Heart left ventricle (tissue), 16 donors: ENCODE data around the gene NPIPA2. TPM values are rescaled to one million over a fixed set of nuclear protein-coding genes. Genes with fewer than 3 reads are reported as not detected.
"Not testable (repeated sequence)": the region's sequence is repeated elsewhere in the genome, so short reads cannot be mapped to it uniquely, and the experiment has no call there.

ENCODE experiments used
- ATAC-seq, 4 donors: fragments of 200-7000 bp; cut with Tn5 transposase; one replicate each; pipeline ENCODE4 v1.9.1; 2020 to 2022; ENCODE audit warnings: moderate library complexity in 4 of 4, mild to moderate bottlenecking in 3 of 4, moderate number of reproducible peaks in 1 of 4
- DNase-seq, 5 donors: peaks; one replicate each; pipeline ENCODE4 v3.0.0-alpha.2; 2020
- H3K27ac ChIP-seq, 12 donors: fragments of 200-600 bp; sonication (generic) in 4 of 12; one replicate each; pipeline versions ENCODE4 v1.5.0 to v1.8.0; 2016 to 2022; ENCODE audit warnings: mild to moderate bottlenecking in 2 of 12
- H3K27me3 ChIP-seq, 9 donors: fragments of 200-600 bp; sonication (generic) in 2 of 9; one replicate each; pipeline versions ENCODE4 v1.5.1 to v1.8.0; 2016 to 2022; ENCODE audit warnings: mild to moderate bottlenecking in 3 of 9
- H3K36me3 ChIP-seq, 9 donors: fragments of 200-600 bp; sonication (generic) in 2 of 9; one replicate each; pipeline versions ENCODE4 v1.5.0 to v1.8.0; 2018 to 2022; ENCODE audit warnings: mild to moderate bottlenecking in 2 of 9
- H3K4me1 ChIP-seq, 12 donors: fragments of 200-600 bp; sonication (generic) in 4 of 12; one replicate each; pipeline versions ENCODE4 v1.5.0 to v1.8.0; 2016 to 2022; ENCODE audit warnings: mild to moderate bottlenecking in 3 of 12
- H3K4me3 ChIP-seq, 12 donors: fragments of 200-600 bp; sonication (generic) in 4 of 12; one replicate each; pipeline versions ENCODE4 v1.5.0 to v1.8.0; 2017 to 2022; ENCODE audit warnings: mild to moderate bottlenecking in 9 of 12, moderate library complexity in 4 of 12
- H3K9me3 ChIP-seq, 12 donors: fragments of 200-600 bp; sonication (generic) in 4 of 12; one replicate each; pipeline versions ENCODE4 v1.5.0 to v1.8.0; 2016 to 2022; ENCODE audit warnings: mild to moderate bottlenecking in 1 of 12
- WGBS, 4 donors: extraction: QIAGEN DNeasy Blood & Tissue Kit in 2 of 4; methylation state at CpG; one replicate each; pipeline versions ENCODE4 v1.1.5 to v1.1.7; 2013 to 2018; 5-methylcytosine and 5-hydroxymethylcytosine counted together
- intact Hi-C, 10 donors: fragments of 100-400 bp; cut with DNase I; formaldehyde crosslinking; loops; one replicate each; pipeline versions ENCODE4 v1.11.1 to v1.14.2; 2022
- long read RNA-seq, 3 donors: library from polyadenylated mRNA; unstranded; transcript quantifications; one replicate each; pipeline ENCODE4 v2.0.0, GENCODE V29; 2020 to 2021
- polyA plus RNA-seq, 2 donors: library from polyadenylated mRNA; stranded (reverse); fragments of 200-250 nt; gene quantifications; one replicate each; pipeline ENCODE4 v1.2.3, GENCODE V29; 2013
- total RNA-seq, 9 donors: library from RNA; depleted of rRNA in 2 of 9; stranded (reverse); fragments of >200 nt in 2 of 9; fragmentation: NEBNext Ultra II Directional in 3 of 9; extraction: Animal tissue kit (Norgen Biotek cat#: 25700) in 3 of 9; gene quantifications; one replicate each; pipeline versions ENCODE4 v1.1.0 to v1.2.4, GENCODE V29; 2016 to 2023
- donor health status: ischemic (EF 13 %, LVEDD 7.1; RV severe dilation, severe dysfunction).
- donor health status: healthy with polysubstance abuse.
- donor health status: DM: no; HTN: yes; CAD: no.
- donor health status: DM: no; HTN: no; CAD: no.
- donor health status: ischemic (EF 25% LVEDD 6.9; RV normal size, moderate dysfunction).
- donor health status: ischemic (EF 25% LVEDD 5.7; RV mildly dilated, moderate dysfunction).
- donor health status: healthy.
- donor health status: DM: yes; HTN: yes; CAD: no.
- donor health status: ischemic (EF 35%, LVEDD 5.7; RV mildly dilated, moderate dysfunction).
- donor health status: nonischemic (EF 11% LVEDD 7.7; RV severe dilation, severe dysfunction).
- donor health status: DM: yes; HTN: yes; CAD: no.
- donor health status: PGD.
- donor health status: ischemic (EF 29% LVEDD 5.4; RV normal size, mild dysfunction).
- donor health status: nonischemic (EF 23%, LVEDD 6.1; RV moderate dilation, normal function).

The NPIPA2 gene
- total RNA-seq = 1 to 10 TPM in 5 of 9 donors, under 1 TPM in 1, not detected in 3; 0.47 to 3.3 (median 1.9) TPM
- polyA plus RNA-seq = 1 to 10 TPM in 1 of 2 donors, under 1 TPM in 1; 0.83 to 1.2 TPM
- long read RNA-seq, donor 1 = 0 reads
- long read RNA-seq, donor 2 = 0 reads
- long read RNA-seq, donor 3 = 0 reads

DNA sequence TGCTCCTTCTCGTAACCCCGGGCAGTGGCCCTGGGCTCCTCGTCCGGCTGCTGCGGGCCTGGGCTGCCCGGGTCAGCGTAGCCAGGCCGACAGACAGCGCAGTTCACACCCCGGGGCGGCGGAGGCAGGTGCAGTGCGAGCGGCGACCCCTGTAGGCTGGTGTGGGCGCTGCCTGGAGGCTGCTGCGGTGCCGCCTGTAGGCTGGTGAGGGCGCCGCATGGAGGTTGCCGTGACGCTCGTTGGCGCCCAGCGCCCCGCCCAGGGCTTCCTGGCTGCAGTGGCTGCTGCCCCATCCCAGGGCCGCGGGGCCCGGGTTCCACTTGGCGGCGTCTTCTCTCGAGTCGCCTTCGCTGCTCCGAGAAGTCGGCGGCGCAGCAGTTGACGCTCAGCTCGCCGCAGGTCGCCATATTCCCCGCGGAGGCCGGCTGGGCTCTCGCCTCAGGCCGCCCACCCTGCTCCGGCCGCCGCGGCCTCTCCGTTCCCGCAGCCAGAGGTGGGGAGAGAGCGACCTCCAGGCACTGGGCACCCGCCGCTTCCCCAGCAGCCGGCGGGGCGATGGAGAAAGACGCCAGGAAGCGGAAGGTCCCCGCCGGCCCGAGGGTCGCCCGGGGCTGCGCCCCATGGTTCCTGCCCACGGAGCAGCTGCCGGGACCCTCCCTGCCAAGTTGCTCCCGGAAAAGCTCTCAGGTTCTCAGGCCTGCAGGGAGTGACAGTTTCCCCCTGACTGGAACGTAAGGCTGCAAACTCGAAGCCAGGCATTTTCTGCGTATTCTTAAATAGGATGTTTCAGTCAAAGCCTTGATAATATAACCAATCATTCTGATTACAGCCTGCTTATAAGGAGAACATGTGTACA is at the start of gene NPIPA2:
Gene NPIPA2 (plus strand): TSS at position 261 of the 856 bp plus-strand sequence. CDS start 5,533 bp downstream, outside the sequence.
- H3K27ac ChIP-seq, H3K4me1 ChIP-seq, H3K36me3 ChIP-seq, H3K4me3 ChIP-seq, DNase-seq, H3K9me3 ChIP-seq, H3K27me3 ChIP-seq, intact Hi-C loops: not testable (repeated sequence)
- peak; percentile 85 to 99 (median 99) for ATAC-seq
- no CpG with 5 or more reads among the region's 73 CpGs for WGBS, 4 donors

DNA sequence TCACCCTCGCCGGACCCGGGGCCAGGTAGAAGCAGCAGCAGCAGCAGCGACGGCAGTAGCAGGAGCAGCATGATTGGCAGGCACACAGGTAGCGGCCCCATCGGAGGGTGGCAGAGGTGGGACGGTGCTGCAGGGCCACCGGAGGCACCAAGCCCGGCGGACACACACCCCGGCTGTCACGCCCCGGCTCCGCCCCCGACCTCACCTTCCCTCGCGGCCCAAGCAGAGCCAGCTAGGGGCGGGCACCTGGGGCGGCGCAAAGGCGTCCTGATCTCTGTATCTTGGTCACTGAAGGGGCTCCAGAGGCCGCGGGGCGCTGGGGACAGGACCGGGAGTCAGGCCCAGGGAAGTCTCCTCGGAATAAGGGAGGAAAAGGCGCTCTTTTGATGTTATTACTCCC is 48.2 kb upstream of the NPIPA2 start, which contains the start of gene PLA2G10:
Gene PLA2G10 (minus strand): TSS at position 180 of the 400 bp plus-strand sequence. CDS start 79 bp downstream, at position 101.
- H3K27me3 ChIP-seq, H3K9me3 ChIP-seq, ATAC-seq, H3K27ac ChIP-seq, H3K4me3 ChIP-seq, DNase-seq, intact Hi-C loops, H3K36me3 ChIP-seq, H3K4me1 ChIP-seq: not testable (repeated sequence)
- no CpG with 5 or more reads among the region's 28 CpGs for WGBS, 4 donors

DNA sequence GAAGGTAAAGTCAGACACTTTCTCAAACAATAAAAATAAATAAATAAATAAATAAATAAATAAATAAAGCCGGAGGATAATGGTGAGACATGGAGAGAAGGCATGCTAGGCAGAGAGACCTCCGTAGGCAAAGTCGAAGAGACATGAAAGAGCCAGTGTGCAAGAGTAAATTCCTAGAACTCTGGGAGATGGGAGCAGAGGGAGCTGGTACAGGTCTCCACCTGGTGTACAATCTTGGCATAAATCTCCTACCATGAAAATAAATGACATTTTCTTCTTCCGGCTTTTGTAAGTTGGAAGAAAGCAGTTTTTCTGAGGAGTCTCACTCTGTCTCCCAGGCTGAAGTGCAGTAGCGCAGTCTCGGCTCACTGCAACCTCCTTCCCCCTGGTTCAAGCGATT is 40.5 kb upstream of the NPIPA2 start:
- H3K27me3 ChIP-seq, H3K9me3 ChIP-seq, DNase-seq, ATAC-seq, H3K27ac ChIP-seq, H3K4me1 ChIP-seq, intact Hi-C loops, H3K4me3 ChIP-seq, H3K36me3 ChIP-seq: not testable (repeated sequence)
- 38 to 51% (median 50%) methylated on average over 1 to 2 of the region's 7 CpGs; no CpG with 5 or more reads in 1 of the 4 donors for WGBS, 4 donors

DNA sequence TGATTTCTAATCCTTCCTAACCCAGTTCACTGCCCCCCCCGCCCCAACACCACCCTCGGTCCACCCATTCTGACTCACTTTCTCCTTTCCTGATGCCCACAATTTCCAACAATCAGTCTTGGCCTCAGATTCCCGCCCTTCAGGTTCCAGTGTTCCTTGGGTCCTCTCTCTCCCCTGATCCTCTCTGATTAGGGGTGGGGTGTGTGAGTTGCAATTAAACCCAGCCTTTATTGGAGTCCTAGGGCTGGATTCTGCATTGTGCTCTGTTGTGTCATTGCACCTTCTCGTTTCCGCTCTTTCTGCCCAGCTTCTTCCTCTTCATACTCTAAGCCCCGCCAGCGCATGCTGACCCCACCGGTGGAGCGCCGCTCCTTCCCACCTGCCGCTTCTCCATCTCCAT is 39.7 kb upstream of the NPIPA2 start:
- H3K9me3 ChIP-seq, intact Hi-C loops, H3K36me3 ChIP-seq, DNase-seq, H3K27me3 ChIP-seq, H3K27ac ChIP-seq, H3K4me1 ChIP-seq, H3K4me3 ChIP-seq: not testable (repeated sequence)
- ATAC-seq = peak in 1 of 4 donors; percentile 6
- WGBS, 4 donors = no CpG with 5 or more reads among the region's 11 CpGs

DNA sequence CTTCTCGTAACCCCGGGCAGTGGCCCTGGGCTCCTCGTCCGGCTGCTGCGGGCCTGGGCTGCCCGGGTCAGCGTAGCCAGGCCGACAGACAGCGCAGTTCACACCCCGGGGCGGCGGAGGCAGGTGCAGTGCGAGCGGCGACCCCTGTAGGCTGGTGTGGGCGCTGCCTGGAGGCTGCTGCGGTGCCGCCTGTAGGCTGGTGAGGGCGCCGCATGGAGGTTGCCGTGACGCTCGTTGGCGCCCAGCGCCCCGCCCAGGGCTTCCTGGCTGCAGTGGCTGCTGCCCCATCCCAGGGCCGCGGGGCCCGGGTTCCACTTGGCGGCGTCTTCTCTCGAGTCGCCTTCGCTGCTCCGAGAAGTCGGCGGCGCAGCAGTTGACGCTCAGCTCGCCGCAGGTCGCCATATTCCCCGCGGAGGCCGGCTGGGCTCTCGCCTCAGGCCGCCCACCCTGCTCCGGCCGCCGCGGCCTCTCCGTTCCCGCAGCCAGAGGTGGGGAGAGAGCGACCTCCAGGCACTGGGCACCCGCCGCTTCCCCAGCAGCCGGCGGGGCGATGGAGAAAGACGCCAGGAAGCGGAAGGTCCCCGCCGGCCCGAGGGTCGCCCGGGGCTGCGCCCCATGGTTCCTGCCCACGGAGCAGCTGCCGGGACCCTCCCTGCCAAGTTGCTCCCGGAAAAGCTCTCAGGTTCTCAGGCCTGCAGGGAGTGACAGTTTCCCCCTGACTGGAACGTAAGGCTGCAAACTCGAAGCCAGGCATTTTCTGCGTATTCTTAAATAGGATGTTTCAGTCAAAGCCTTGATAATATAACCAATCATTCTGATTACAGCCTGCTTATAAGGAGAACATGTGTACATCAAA is 38.9 kb upstream of the NPIPA2 start, which contains the start of gene NPIPA3:
Gene NPIPA3 (plus strand): TSS at position 256 of the 856 bp plus-strand sequence. CDS start 5,533 bp downstream, outside the sequence.
- H3K4me3 ChIP-seq, intact Hi-C loops, H3K9me3 ChIP-seq: not testable (repeated sequence)

DNA sequence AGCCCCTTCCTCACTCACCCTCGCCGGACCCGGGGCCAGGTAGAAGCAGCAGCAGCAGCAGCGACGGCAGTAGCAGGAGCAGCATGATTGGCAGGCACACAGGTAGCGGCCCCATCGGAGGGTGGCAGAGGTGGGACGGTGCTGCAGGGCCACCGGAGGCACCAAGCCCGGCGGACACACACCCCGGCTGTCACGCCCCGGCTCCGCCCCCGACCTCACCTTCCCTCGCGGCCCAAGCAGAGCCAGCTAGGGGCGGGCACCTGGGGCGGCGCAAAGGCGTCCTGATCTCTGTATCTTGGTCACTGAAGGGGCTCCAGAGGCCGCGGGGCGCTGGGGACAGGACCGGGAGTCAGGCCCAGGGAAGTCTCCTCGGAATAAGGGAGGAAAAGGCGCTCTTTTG is 9.1 kb upstream of the NPIPA2 start:
- not testable (repeated sequence) for H3K27me3 ChIP-seq
- no CpG with 5 or more reads among the region's 28 CpGs for WGBS, 4 donors

More for the DNA sequence above, 38.9 kb upstream of the NPIPA2 start, which contains the start of gene NPIPA3:
- not testable (repeated sequence) for H3K36me3 ChIP-seq, DNase-seq, H3K4me1 ChIP-seq, H3K27ac ChIP-seq, H3K27me3 ChIP-seq
- WGBS, 4 donors = no CpG with 5 or more reads among the region's 73 CpGs
- ATAC-seq = peak; percentile 91 to 99 (median 99)

DNA sequence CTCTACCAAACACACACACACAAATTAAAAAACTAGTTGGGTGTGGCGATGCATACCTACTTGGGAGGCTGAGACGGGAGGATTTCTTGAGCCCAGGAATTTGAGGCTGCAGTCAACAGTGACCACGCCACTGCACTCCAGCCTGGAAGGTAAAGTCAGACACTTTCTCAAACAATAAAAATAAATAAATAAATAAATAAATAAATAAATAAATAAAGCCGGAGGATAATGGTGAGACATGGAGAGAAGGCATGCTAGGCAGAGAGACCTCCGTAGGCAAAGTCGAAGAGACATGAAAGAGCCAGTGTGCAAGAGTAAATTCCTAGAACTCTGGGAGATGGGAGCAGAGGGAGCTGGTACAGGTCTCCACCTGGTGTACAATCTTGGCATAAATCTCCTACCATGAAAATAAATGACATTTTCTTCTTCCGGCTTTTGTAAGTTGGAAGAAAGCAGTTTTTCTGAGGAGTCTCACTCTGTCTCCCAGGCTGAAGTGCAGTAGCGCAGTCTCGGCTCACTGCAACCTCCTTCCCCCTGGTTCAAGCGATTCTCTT is 1.4 kb upstream of the NPIPA2 start:
- DNase-seq, H3K4me3 ChIP-seq, H3K4me1 ChIP-seq, ATAC-seq, intact Hi-C loops, H3K36me3 ChIP-seq, H3K9me3 ChIP-seq, H3K27me3 ChIP-seq, H3K27ac ChIP-seq: not testable (repeated sequence)
- 51 to 57% methylated on average over 2 of the region's 10 CpGs; no CpG with 5 or more reads in 2 of the 4 donors for WGBS, 4 donors

More for the DNA sequence above, 9.1 kb upstream of the NPIPA2 start:
- DNase-seq, H3K27ac ChIP-seq, H3K4me3 ChIP-seq, H3K36me3 ChIP-seq, H3K4me1 ChIP-seq, ATAC-seq, H3K9me3 ChIP-seq, intact Hi-C loops: not testable (repeated sequence)

DNA sequence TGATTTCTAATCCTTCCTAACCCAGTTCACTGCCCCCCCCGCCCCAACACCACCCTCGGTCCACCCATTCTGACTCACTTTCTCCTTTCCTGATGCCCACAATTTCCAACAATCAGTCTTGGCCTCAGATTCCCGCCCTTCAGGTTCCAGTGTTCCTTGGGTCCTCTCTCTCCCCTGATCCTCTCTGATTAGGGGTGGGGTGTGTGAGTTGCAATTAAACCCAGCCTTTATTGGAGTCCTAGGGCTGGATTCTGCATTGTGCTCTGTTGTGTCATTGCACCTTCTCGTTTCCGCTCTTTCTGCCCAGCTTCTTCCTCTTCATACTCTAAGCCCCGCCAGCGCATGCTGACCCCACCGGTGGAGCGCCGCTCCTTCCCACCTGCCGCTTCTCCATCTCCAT is 539 bp upstream of the NPIPA2 start:
- intact Hi-C loops, H3K4me1 ChIP-seq, H3K27me3 ChIP-seq, H3K36me3 ChIP-seq, H3K9me3 ChIP-seq, H3K4me3 ChIP-seq, DNase-seq, H3K27ac ChIP-seq: not testable (repeated sequence)
- ATAC-seq = peak in 1 of 4 donors; percentile 15
- WGBS, 4 donors = no CpG with 5 or more reads among the region's 11 CpGs

DNA sequence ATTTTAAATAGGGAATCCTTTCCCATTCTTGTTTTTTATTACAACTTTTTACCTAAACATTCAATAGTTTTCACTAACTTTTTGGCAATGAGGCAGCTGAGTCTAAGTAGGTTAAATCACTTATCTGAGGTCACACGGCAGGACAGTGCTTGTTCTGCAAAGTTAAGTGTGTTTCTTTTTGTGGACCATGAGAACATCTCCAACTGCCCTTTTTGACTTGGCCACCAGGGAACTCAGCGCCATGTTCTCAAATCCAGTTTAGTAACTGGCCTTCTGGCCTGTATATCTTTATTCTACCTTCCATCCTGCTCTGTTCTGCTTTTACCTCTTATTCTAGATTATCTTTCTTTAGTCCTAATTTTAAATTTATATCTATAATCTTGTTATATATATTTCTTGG is 31.3 kb downstream of the NPIPA2 start:
- ATAC-seq, H3K27ac ChIP-seq, H3K9me3 ChIP-seq, intact Hi-C loops, H3K27me3 ChIP-seq, H3K36me3 ChIP-seq, H3K4me3 ChIP-seq, H3K4me1 ChIP-seq, DNase-seq: not testable (repeated sequence)
- no CpG with 5 or more reads among the region's 2 CpGs for WGBS, 4 donors

DNA sequence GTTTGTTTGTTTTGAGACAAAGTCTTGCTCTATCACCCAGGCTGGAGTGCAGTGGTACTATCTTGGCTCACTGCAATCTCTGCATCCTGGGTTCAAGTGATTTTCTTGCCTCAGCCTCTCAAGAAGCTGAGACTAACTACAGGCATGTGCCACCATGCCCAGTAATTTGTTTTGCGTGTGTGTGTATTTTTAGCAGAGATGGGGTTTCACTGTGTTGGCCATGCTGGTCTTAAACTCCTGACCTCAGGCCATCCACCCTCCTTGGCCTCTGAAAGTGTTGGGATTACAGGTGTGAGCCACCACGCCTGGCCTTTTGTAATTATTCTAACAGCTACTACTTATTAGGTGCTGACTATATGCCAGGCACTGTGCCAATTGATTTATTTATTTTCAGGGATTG is 33.3 kb downstream of the NPIPA2 start:
- H3K4me1 ChIP-seq, DNase-seq, H3K27ac ChIP-seq, H3K4me3 ChIP-seq, H3K9me3 ChIP-seq, ATAC-seq, intact Hi-C loops, H3K27me3 ChIP-seq, H3K36me3 ChIP-seq: not testable (repeated sequence)
- 85 to 89% methylated on average over 1 of the region's 2 CpGs; no CpG with 5 or more reads in 2 of the 4 donors for WGBS, 4 donors
